ENCODE measurements around the gene ATXN2.
"Not testable (repeated sequence)": the region's sequence is repeated elsewhere in the genome, so short reads cannot be mapped to it uniquely, and the experiment has no call there.

The ATXN2 gene

GRCh38 chr12:111588010-111588409, 11.1 kb downstream of the ATXN2 start:
- H3K4me1 ChIP-seq (ENCODE audit: control insufficient read depth, insufficient read depth, low read length) = no peaks in the 10 kb centered on the region
- 87 to 95% methylated on average over 3 of the region's 3 CpGs for WGBS, 2 experiments
- no peaks in the 10 kb centered on the region for H3K27me3 ChIP-seq (ENCODE audit: control insufficient read depth, insufficient read depth, low read length, poor library complexity, severe bottlenecking)
- H3K9me3 ChIP-seq (ENCODE audit: control insufficient read depth, low read length) = no peaks in the 10 kb centered on the region
- H3K27ac ChIP-seq (ENCODE audit: insufficient read depth, low read depth, low read length, poor library complexity, severe bottlenecking) = no peak overlapping the region
- no peak overlapping the region for H3K4me3 ChIP-seq (ENCODE audit: insufficient read depth, low read depth, low read length)
- H3K36me3 ChIP-seq (ENCODE audit: control insufficient read depth, insufficient read depth, low read length) = no peaks in the 10 kb centered on the region

GRCh38 chr12:111586986-111587385, 12.1 kb downstream of the ATXN2 start:
- no peak overlapping the region for H3K27ac ChIP-seq (ENCODE audit: insufficient read depth, low read depth, low read length, poor library complexity, severe bottlenecking)
- WGBS, 2 experiments = 82 to 95% methylated on average over 3 to 4 of the region's 4 CpGs
- H3K4me3 ChIP-seq (ENCODE audit: insufficient read depth, low read depth, low read length) = no peak overlapping the region
- no peaks in the 10 kb centered on the region for H3K36me3 ChIP-seq (ENCODE audit: control insufficient read depth, insufficient read depth, low read length)
- no peaks in the 10 kb centered on the region for H3K4me1 ChIP-seq (ENCODE audit: control insufficient read depth, insufficient read depth, low read length)
- no peaks in the 10 kb centered on the region for H3K9me3 ChIP-seq (ENCODE audit: control insufficient read depth, low read length)
- H3K27me3 ChIP-seq (ENCODE audit: control insufficient read depth, insufficient read depth, low read length, poor library complexity, severe bottlenecking) = no peaks in the 10 kb centered on the region

DNA sequence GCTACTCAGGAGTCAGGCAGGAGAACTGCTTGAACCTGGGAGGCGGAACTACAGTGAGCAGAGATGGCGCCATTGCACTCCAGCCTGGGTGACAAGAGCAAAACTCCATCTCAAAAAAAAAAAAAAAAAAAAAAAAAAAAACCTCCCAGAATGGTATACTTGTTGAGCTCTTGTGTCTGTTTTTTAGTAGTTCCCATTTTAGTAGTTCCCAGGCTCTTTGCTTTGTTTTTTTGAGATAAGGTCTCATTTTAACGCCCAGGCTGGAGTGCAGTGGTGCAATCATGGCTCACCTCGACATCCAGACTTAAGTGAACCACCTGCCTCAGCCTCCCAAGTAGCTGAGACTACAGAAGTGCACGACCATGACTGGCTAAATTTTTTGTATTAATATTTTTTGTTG, 13.4 kb downstream of the ATXN2 start:
- Histone ChIP-seq H3K4me3 (ENCODE audit: insufficient read depth, low read depth, low read length) (no peak overlapping the region), H3K27me3 (ENCODE audit: control insufficient read depth, insufficient read depth, low read length, poor library complexity, severe bottlenecking) (no peaks in the 10 kb centered on the region), H3K4me1 (ENCODE audit: control insufficient read depth, insufficient read depth, low read length) (no peaks in the 10 kb centered on the region), H3K27ac (ENCODE audit: insufficient read depth, low read depth, low read length, poor library complexity, severe bottlenecking) (no peak overlapping the region), H3K36me3 (ENCODE audit: control insufficient read depth, insufficient read depth, low read length) (no peaks in the 10 kb centered on the region), H3K9me3 (ENCODE audit: control insufficient read depth, low read length) (no peaks in the 10 kb centered on the region)
- WGBS, 2 experiments = 95 to 97% methylated on average over 5 of the region's 5 CpGs

GRCh38 chr12:111584959-111585358, 14.2 kb downstream of the ATXN2 start:
- Histone ChIP-seq H3K4me1 (ENCODE audit: control insufficient read depth, insufficient read depth, low read length) (no peaks in the 10 kb centered on the region), H3K27ac (ENCODE audit: insufficient read depth, low read depth, low read length, poor library complexity, severe bottlenecking) (no peak overlapping the region), H3K36me3 (ENCODE audit: control insufficient read depth, insufficient read depth, low read length) (no peaks in the 10 kb centered on the region), H3K27me3 (ENCODE audit: control insufficient read depth, insufficient read depth, low read length, poor library complexity, severe bottlenecking) (no peaks in the 10 kb centered on the region), H3K4me3 (ENCODE audit: insufficient read depth, low read depth, low read length) (no peak overlapping the region), H3K9me3 (ENCODE audit: control insufficient read depth, low read length) (no peaks in the 10 kb centered on the region)
- 72 to 73% methylated on average over 4 of the region's 4 CpGs for WGBS, 2 experiments

- H3K27me3 ChIP-seq (ENCODE audit: control insufficient read depth, insufficient read depth, low read length, poor library complexity, severe bottlenecking); H3K4me3 ChIP-seq (ENCODE audit: insufficient read depth, low read depth, low read length); H3K9me3 ChIP-seq (ENCODE audit: control insufficient read depth, low read length); H3K27ac ChIP-seq (ENCODE audit: insufficient read depth, low read depth, low read length, poor library complexity, severe bottlenecking); H3K36me3 ChIP-seq (ENCODE audit: control insufficient read depth, insufficient read depth, low read length); H3K4me1 ChIP-seq (ENCODE audit: control insufficient read depth, insufficient read depth, low read length): not testable (repeated sequence)
- WGBS, 2 experiments = 91 to 96% methylated on average over 6 of the region's 6 CpGs
These were observed 15.6 kb downstream of the ATXN2 start for GRCh38 chr12:111583506-111583905.

- Histone ChIP-seq H3K27ac (ENCODE audit: insufficient read depth, low read depth, low read length, poor library complexity, severe bottlenecking) (no peak overlapping the region), H3K4me1 (ENCODE audit: control insufficient read depth, insufficient read depth, low read length) (no peaks in the 10 kb centered on the region), H3K27me3 (ENCODE audit: control insufficient read depth, insufficient read depth, low read length, poor library complexity, severe bottlenecking) (no peaks in the 10 kb centered on the region), H3K36me3 (ENCODE audit: control insufficient read depth, insufficient read depth, low read length) (no peaks in the 10 kb centered on the region), H3K4me3 (ENCODE audit: insufficient read depth, low read depth, low read length) (no peak overlapping the region), H3K9me3 (ENCODE audit: control insufficient read depth, low read length) (no peaks in the 10 kb centered on the region)
- WGBS, 2 experiments = 92 to 95% methylated on average over 12 of the region's 12 CpGs
These were observed 16.9 kb downstream of the ATXN2 start for GRCh38 chr12:111582133-111582747.

- Histone ChIP-seq H3K4me1 (ENCODE audit: control insufficient read depth, insufficient read depth, low read length) (no peaks in the 10 kb centered on the region), H3K27ac (ENCODE audit: insufficient read depth, low read depth, low read length, poor library complexity, severe bottlenecking) (no peak overlapping the region), H3K4me3 (ENCODE audit: insufficient read depth, low read depth, low read length) (no peak overlapping the region), H3K36me3 (ENCODE audit: control insufficient read depth, insufficient read depth, low read length) (no peaks in the 10 kb centered on the region), H3K27me3 (ENCODE audit: control insufficient read depth, insufficient read depth, low read length, poor library complexity, severe bottlenecking) (no peaks in the 10 kb centered on the region), H3K9me3 (ENCODE audit: control insufficient read depth, low read length) (no peaks in the 10 kb centered on the region)
- 94 to 96% methylated on average over 15 of the region's 15 CpGs for WGBS, 2 experiments
These were observed 17.5 kb downstream of the ATXN2 start for GRCh38 chr12:111581434-111582132.

DNA sequence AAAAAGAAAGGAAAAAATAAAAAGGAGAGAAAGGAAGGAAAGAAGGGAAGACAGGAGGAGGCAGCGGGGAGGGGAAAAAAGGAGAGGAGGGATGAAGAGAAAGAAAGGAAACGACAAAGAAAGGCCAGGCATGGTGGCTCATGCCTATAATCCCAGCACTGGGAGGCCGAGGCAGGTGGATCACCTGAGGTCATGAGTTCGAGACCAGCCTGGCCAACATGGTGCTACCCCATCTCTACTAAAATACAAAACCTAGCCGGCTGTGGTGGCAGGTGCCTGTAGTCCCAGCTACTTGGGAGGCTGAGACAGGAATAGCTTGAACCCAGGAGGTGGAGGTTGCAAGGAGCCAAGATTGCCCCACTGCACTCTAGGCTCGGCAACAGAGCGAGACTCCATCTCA, 18.4 kb downstream of the ATXN2 start:
- H3K27me3 ChIP-seq (ENCODE audit: control insufficient read depth, insufficient read depth, low read length, poor library complexity, severe bottlenecking) = no peaks in the 10 kb centered on the region
- H3K9me3 ChIP-seq (ENCODE audit: control insufficient read depth, low read length) = no peaks in the 10 kb centered on the region
- no peaks in the 10 kb centered on the region for H3K4me1 ChIP-seq (ENCODE audit: control insufficient read depth, insufficient read depth, low read length)
- no peak overlapping the region for H3K4me3 ChIP-seq (ENCODE audit: insufficient read depth, low read depth, low read length)
- H3K27ac ChIP-seq (ENCODE audit: insufficient read depth, low read depth, low read length, poor library complexity, severe bottlenecking) = no peak overlapping the region
- 88 to 97% methylated on average over 6 to 7 of the region's 7 CpGs for WGBS, 2 experiments
- H3K36me3 ChIP-seq (ENCODE audit: control insufficient read depth, insufficient read depth, low read length) = no peaks in the 10 kb centered on the region

DNA sequence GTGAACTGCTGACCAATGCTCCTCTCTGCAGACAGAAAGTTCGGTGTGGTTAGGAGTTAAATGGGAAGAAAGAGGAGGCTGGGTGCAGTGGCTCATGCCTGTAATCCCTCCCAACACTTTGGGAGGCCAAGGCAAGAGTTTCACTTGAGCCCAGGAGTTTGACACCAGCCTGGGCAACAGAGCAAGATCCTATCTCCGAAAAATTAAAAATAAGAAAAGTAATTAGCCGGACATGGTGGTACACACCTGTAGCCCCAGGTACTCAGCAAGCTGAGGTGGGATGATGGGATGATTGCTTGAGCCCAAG, 19.0 kb downstream of the ATXN2 start:
- H3K9me3 ChIP-seq (ENCODE audit: control insufficient read depth, low read length) = no peaks in the 10 kb centered on the region
- no peak overlapping the region for H3K4me3 ChIP-seq (ENCODE audit: insufficient read depth, low read depth, low read length)
- no peaks in the 10 kb centered on the region for H3K36me3 ChIP-seq (ENCODE audit: control insufficient read depth, insufficient read depth, low read length)
- H3K4me1 ChIP-seq (ENCODE audit: control insufficient read depth, insufficient read depth, low read length) = no peaks in the 10 kb centered on the region
- 97 to 98% methylated on average over 3 of the region's 3 CpGs for WGBS, 2 experiments
- no peaks in the 10 kb centered on the region for H3K27me3 ChIP-seq (ENCODE audit: control insufficient read depth, insufficient read depth, low read length, poor library complexity, severe bottlenecking)
- no peak overlapping the region for H3K27ac ChIP-seq (ENCODE audit: insufficient read depth, low read depth, low read length, poor library complexity, severe bottlenecking)

DNA sequence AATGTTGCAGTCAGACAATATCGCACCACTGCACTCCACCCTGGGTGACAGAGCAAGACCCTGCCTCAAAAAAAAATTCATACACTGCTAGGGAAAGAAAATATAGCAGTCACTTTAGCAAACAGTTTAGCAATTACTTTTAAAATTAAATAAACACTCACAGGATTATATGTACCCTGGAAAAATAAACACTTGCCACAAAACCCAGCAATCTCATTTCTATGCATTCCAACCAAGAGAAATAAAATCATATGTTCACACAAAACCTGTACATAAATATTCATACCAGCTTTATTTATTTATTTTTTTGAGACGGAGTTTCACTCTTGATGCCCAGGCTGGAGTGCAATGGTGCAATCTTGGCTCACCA, 20.2 kb downstream of the ATXN2 start:
- Histone ChIP-seq H3K36me3 (ENCODE audit: control insufficient read depth, insufficient read depth, low read length) (no peaks in the 10 kb centered on the region), H3K4me3 (ENCODE audit: insufficient read depth, low read depth, low read length) (no peak overlapping the region), H3K9me3 (ENCODE audit: control insufficient read depth, low read length) (no peaks in the 10 kb centered on the region), H3K4me1 (ENCODE audit: control insufficient read depth, insufficient read depth, low read length) (no peaks in the 10 kb centered on the region), H3K27ac (ENCODE audit: insufficient read depth, low read depth, low read length, poor library complexity, severe bottlenecking) (no peak overlapping the region), H3K27me3 (ENCODE audit: control insufficient read depth, insufficient read depth, low read length, poor library complexity, severe bottlenecking) (no peaks in the 10 kb centered on the region)
- WGBS, 2 experiments = 91 to 96% methylated on average over 2 of the region's 2 CpGs

All from ectodermal cell (in vitro differentiated cells).